CD14-positive monocyte (primary cell): ENCODE results near the gene LHFPL3. TPM values are rescaled to one million over a fixed set of nuclear protein-coding genes. Genes with fewer than 3 reads are reported as not detected.

Experiments
- DNase-seq, 3 donors: peaks; one replicate each; pipeline ENCODE4 v3.0.0-alpha.2; 2011 to 2022
- H2AFZ ChIP-seq: 2 replicates; pipeline ENCODE4 v1.6.0; 2012; ENCODE audit warnings: mild to moderate bottlenecking, low read depth, low read length, inconsistent platforms; ENCODE audit not compliant: insufficient read depth, poor library complexity, severe bottlenecking
- H3K27ac ChIP-seq, 2 donors: 1 replicate in 1 of 2; 2 replicates in 1 of 2; pipeline ENCODE4 v1.5.1; 2012 to 2013; ENCODE audit warnings: low read length in 2 of 2, control low read depth in 1 of 2, inconsistent platforms in 1 of 2, low read depth in 1 of 2, mild to moderate bottlenecking in 1 of 2
- H3K27me3 ChIP-seq, 2 donors: one replicate each; pipeline versions ENCODE4 v1.6.0 to v1.6.1; 2011 to 2013; ENCODE audit warnings: low read length in 2 of 2; ENCODE audit not compliant: control insufficient read depth in 2 of 2, insufficient read depth in 2 of 2
- H3K36me3 ChIP-seq, 2 donors: replicated peaks in 1 of 2; 1 replicate in 1 of 2; 2 replicates in 1 of 2; pipeline versions ENCODE4 v1.5.1 to v1.6.1; 2012 to 2013; ENCODE audit warnings: low read length in 2 of 2, control low read depth in 1 of 2, inconsistent platforms in 1 of 2, mild to moderate bottlenecking in 1 of 2; ENCODE audit not compliant: insufficient read depth in 2 of 2, control insufficient read depth in 1 of 2
- H3K4me1 ChIP-seq, 2 donors: 1 replicate in 1 of 2; 2 replicates in 1 of 2; pipeline versions ENCODE4 v1.5.1 to v1.6.1; 2012 to 2013; ENCODE audit warnings: low read length in 2 of 2, control low read depth in 1 of 2, inconsistent platforms in 1 of 2, mild to moderate bottlenecking in 1 of 2, moderate library complexity in 1 of 2; ENCODE audit not compliant: insufficient read depth in 2 of 2, control insufficient read depth in 1 of 2
- H3K4me2 ChIP-seq: replicated peaks from 2 replicates; pipeline ENCODE3; 2012; ENCODE audit warnings: low read length, moderate library complexity, mild to moderate bottlenecking; ENCODE audit not compliant: poor library complexity, severe bottlenecking; ENCODE audit errors: extremely low read depth
- H3K4me3 ChIP-seq, 3 experiments: fragments of 200-600 bp in 1 of 3; sonication (generic) in 1 of 3; replicated peaks in 1 of 3; 1 replicate in 2 of 3; 2 replicates in 1 of 3; pipeline ENCODE4 v1.5.1; 2011 to 2013; ENCODE audit warnings: low read length in 3 of 3, mild to moderate bottlenecking in 3 of 3, control low read depth in 2 of 3, low read depth in 2 of 3, inconsistent platforms in 1 of 3, moderate library complexity in 1 of 3
- H3K79me2 ChIP-seq: 2 replicates; pipeline ENCODE4 v1.6.0; 2012; ENCODE audit warnings: mild to moderate bottlenecking, control low read depth, inconsistent platforms, low read length, moderate library complexity; ENCODE audit not compliant: insufficient read depth
- H3K9ac ChIP-seq: 2 replicates; pipeline ENCODE4 v1.6.0; 2017; ENCODE audit warnings: low read length, mild to moderate bottlenecking; ENCODE audit not compliant: insufficient read depth, poor library complexity, severe bottlenecking
- H3K9me3 ChIP-seq, 2 donors: replicated peaks in 1 of 2; 1 replicate in 1 of 2; 2 replicates in 1 of 2; pipeline versions ENCODE4 v1.5.1 to v1.6.1; 2012 to 2013; ENCODE audit warnings: low read length in 2 of 2, control low read depth in 1 of 2; ENCODE audit not compliant: control insufficient read depth in 1 of 2, insufficient read depth in 1 of 2
- H4K20me1 ChIP-seq: 2 replicates; pipeline ENCODE4 v1.6.0; 2012; ENCODE audit warnings: mild to moderate bottlenecking, low read length, control low read depth, moderate library complexity; ENCODE audit not compliant: insufficient read depth
- H3K27ac Mint-ChIP-seq, 7 donors: one replicate each; pipeline ENCODE4 v1.8.0; 2020; ENCODE audit warnings: mild to moderate bottlenecking in 7 of 7, mixed read lengths in 7 of 7, moderate library complexity in 6 of 7, inconsistent platforms in 2 of 7
- H3K27me3 Mint-ChIP-seq, 3 donors: one replicate each; pipeline ENCODE4 v1.8.0; 2021 to 2022; ENCODE audit warnings: low read depth in 3 of 3, mild to moderate bottlenecking in 3 of 3, mixed read lengths in 3 of 3, moderate library complexity in 3 of 3, inconsistent platforms in 1 of 3
- H3K36me3 Mint-ChIP-seq, 2 donors: one replicate each; pipeline ENCODE4 v1.8.0; 2020; ENCODE audit warnings: mixed read lengths in 2 of 2, inconsistent platforms in 1 of 2, mild to moderate bottlenecking in 1 of 2
- H3K4me1 Mint-ChIP-seq: one replicate; pipeline ENCODE4 v1.8.0; 2020; ENCODE audit warnings: mild to moderate bottlenecking, mixed read lengths
- H3K4me3 Mint-ChIP-seq, 2 donors: one replicate each; pipeline ENCODE4 v1.8.0; 2020; ENCODE audit warnings: mild to moderate bottlenecking in 2 of 2, mixed read lengths in 2 of 2, moderate library complexity in 1 of 2
- H3K9me3 Mint-ChIP-seq, 7 donors: one replicate each; pipeline ENCODE4 v1.8.0; 2020 to 2022; ENCODE audit warnings: mixed read lengths in 7 of 7, mild to moderate bottlenecking in 6 of 7, moderate library complexity in 6 of 7, inconsistent platforms in 2 of 7
- WGBS: methylation state at CpG from one replicate; pipeline ENCODE4 v1.1.5; 2013; ENCODE audit warnings: missing lambda C conversion rate; ENCODE audit not compliant: insufficient coverage; 5-methylcytosine and 5-hydroxymethylcytosine counted together
- intact Hi-C, 2 donors: fragments of 100-400 bp; cut with micrococcal nuclease; formaldehyde crosslinking; loops; one replicate each; pipeline versions ENCODE4 v1.15.0 to v1.15.1; 2023
- polyA plus RNA-seq, 3 donors: library from polyadenylated mRNA; depleted of rRNA in 1 of 3; unstranded in 2 of 3; stranded (reverse) in 1 of 3; fragments of 300-500 nt in 2 of 3; fragments of >200 nt in 1 of 3; fragmentation: Illumina TruSeq in 2 of 3; gene quantifications; 1 replicate in 2 of 3; 2 replicates in 1 of 3; pipeline ENCODE4 v1.2.3, GENCODE V29; 2012 to 2021
- TF ChIP-seq, protein P1 (sequence below): fragments of 200-600 bp; IDR thresholded peaks from one replicate; pipeline ENCODE4 v1.8.0; 2022; ENCODE audit warnings: antibody characterized with exemption, mild to moderate bottlenecking

LHFPL3 gene
- polyA plus RNA-seq, 3 donors = not detected

DNA sequence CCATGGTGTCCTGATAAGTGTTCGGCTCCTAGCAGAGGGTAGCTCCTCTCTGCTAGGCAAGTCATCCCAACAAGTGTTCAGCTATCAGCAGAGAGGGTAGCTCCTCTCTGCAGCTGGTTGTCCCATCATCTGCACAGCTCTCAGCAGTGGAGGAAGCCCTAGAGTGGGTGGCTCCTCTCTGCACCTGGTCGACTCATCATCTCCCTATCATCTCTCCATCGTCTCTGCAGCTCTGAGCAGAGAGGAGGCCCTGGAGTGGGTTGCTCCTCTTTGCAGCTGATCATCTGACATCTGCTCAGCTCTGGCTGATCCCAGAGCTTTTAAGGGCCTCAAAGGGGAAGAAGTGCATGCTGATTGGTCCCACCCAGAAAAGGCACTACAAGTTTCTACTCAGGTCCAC lies 485.7 kb downstream of the LHFPL3 start:
- intact Hi-C loops = no loop called here
- no peaks in the 10 kb centered on the region for H3K36me3 ChIP-seq
- no peak overlapping the region for H3K4me3 Mint-ChIP-seq
- no peaks in the 10 kb centered on the region for H3K27me3 ChIP-seq
- H4K20me1 ChIP-seq = no peaks in the 10 kb centered on the region
- TF ChIP-seq, protein P1, sequence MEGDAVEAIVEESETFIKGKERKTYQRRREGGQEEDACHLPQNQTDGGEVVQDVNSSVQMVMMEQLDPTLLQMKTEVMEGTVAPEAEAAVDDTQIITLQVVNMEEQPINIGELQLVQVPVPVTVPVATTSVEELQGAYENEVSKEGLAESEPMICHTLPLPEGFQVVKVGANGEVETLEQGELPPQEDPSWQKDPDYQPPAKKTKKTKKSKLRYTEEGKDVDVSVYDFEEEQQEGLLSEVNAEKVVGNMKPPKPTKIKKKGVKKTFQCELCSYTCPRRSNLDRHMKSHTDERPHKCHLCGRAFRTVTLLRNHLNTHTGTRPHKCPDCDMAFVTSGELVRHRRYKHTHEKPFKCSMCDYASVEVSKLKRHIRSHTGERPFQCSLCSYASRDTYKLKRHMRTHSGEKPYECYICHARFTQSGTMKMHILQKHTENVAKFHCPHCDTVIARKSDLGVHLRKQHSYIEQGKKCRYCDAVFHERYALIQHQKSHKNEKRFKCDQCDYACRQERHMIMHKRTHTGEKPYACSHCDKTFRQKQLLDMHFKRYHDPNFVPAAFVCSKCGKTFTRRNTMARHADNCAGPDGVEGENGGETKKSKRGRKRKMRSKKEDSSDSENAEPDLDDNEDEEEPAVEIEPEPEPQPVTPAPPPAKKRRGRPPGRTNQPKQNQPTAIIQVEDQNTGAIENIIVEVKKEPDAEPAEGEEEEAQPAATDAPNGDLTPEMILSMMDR = no peak
- no peaks in the 10 kb centered on the region for H3K36me3 Mint-ChIP-seq
- H3K27ac ChIP-seq = no peak overlapping the region
- H3K4me1 Mint-ChIP-seq = no peaks in the 10 kb centered on the region
- DNase-seq = no peak
- H3K9me3 Mint-ChIP-seq = peaks cover 0 to 1% (median 0%) of the 10 kb centered on the region in 7 donors
- H3K4me2 ChIP-seq = no peak overlapping the region
- H3K27ac Mint-ChIP-seq = peak overlapping the region in 1 of 7 donors; percentile 5
- WGBS = 100% methylated on average over 3 of the region's 3 CpGs
- H3K4me1 ChIP-seq = no peaks in the 10 kb centered on the region
- peaks cover 2 to 11% (median 5%) of the 10 kb centered on the region in 3 donors for H3K27me3 Mint-ChIP-seq
- H3K9ac ChIP-seq = no peak overlapping the region
- H3K4me3 ChIP-seq = no peak overlapping the region
- no peaks in the 10 kb centered on the region for H3K79me2 ChIP-seq
- no peak overlapping the region for H2AFZ ChIP-seq
- H3K9me3 ChIP-seq = no peaks in the 10 kb centered on the region

DNA sequence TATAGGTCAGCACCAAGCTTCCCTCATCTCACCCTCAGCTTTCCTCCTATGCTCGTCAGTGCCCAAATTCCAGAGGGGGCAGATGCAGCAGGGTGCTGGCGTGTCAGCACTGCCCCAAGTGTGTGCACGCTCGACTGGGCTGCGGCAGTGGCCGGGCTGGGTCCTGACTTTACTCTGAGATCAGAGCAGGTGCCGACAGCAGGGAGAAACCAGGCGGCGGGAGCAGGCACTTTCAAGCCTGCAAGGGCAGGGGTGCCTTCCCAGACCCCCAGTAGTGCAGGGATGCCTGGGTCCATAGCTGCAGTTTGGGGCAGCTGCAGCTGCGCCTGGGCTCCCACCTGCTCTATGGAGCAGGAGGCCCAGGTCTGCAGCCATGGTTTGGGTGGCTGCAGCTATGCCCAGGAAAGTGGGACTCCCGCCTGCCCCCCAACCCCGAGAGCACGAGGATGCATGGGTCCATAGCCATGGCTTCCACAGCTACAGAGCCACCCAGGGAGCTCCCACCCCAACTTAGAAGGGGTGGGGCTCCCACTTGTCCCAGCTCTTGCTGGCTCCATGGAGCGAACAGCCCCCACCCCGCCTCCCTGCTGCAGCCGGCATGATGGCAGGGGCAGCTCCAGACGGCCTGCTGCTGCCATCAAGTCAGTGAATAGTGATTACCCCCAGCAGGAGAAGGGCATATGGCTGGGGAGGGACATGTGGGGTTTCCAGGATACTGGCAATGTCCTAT lies 486.4 kb downstream of the LHFPL3 start:
- no peak overlapping the region for H3K4me2 ChIP-seq
- H2AFZ ChIP-seq = no peak overlapping the region
- no peaks in the 10 kb centered on the region for H4K20me1 ChIP-seq
- DNase-seq = no peak
- no peaks in the 10 kb centered on the region for H3K9me3 ChIP-seq
- intact Hi-C loops = no loop called here
- H3K36me3 Mint-ChIP-seq = no peaks in the 10 kb centered on the region
- 96% methylated on average over 11 of the region's 17 CpGs for WGBS
- no peaks in the 10 kb centered on the region for H3K36me3 ChIP-seq
- H3K4me1 ChIP-seq = no peaks in the 10 kb centered on the region
- H3K4me3 ChIP-seq = no peak overlapping the region
- no peak overlapping the region for H3K4me3 Mint-ChIP-seq
- H3K27ac Mint-ChIP-seq = no peak overlapping the region
- peaks cover 0 to 1% (median 0%) of the 10 kb centered on the region in 7 donors for H3K9me3 Mint-ChIP-seq
- H3K79me2 ChIP-seq = no peaks in the 10 kb centered on the region
- H3K9ac ChIP-seq = no peak overlapping the region
- TF ChIP-seq, protein P1 = no peak
- no peak overlapping the region for H3K27ac ChIP-seq
- no peaks in the 10 kb centered on the region for H3K27me3 ChIP-seq
- H3K4me1 Mint-ChIP-seq = no peaks in the 10 kb centered on the region
- peaks cover 2 to 11% (median 7%) of the 10 kb centered on the region in 3 donors for H3K27me3 Mint-ChIP-seq
